Bone marrow (tissue), 2 donors: ENCODE data around the gene ZNF576.
"Not testable (repeated sequence)": the region's sequence is repeated elsewhere in the genome, so short reads cannot be mapped to it uniquely, and the experiment has no call there.

ENCODE experiments used
- DNase-seq, 2 donors: peaks; one replicate each; lab custom pipeline; 2025; lab: John Stamatoyannopoulos, UW

The ZNF576 gene

GRCh38 chr19:43575156-43575950, 21.0 kb upstream of the ZNF576 start, which contains the start of the genes PINLYP and XRCC1:
TSS of gene PINLYP (plus strand) at chr19:43575801. CDS start at chr19:43577192, 1,391 bp downstream.
TSS of gene XRCC1 (minus strand) at chr19:43575527. CDS start at chr19:43575458, 69 bp downstream.
- peak; percentile 80 to 99 for DNase-seq

- no peak for DNase-seq
Observed at GRCh38 chr19:43575955-43576878, 20.2 kb upstream of the ZNF576 start.

- no peak for DNase-seq
Observed at GRCh38 chr19:43578787-43579186, 17.6 kb upstream of the ZNF576 start.

- no peak for DNase-seq
Observed at GRCh38 chr19:43581467-43581866, 14.9 kb upstream of the ZNF576 start.

GRCh38 chr19:43582495-43582894, 13.9 kb upstream of the ZNF576 start:
- no peak for DNase-seq

GRCh38 chr19:43584484-43584883, 11.9 kb upstream of the ZNF576 start:
- DNase-seq: no peak

GRCh38 chr19:43586346-43586745, 10.0 kb upstream of the ZNF576 start:
- DNase-seq: no peak

- not testable (repeated sequence) for DNase-seq
Observed at GRCh38 chr19:43587029-43587428, 9.4 kb upstream of the ZNF576 start.

- DNase-seq: no peak
Observed at GRCh38 chr19:43589277-43589676, 7.1 kb upstream of the ZNF576 start.

GRCh38 chr19:43589678-43590077, 6.7 kb upstream of the ZNF576 start:
- no peak for DNase-seq

GRCh38 chr19:43591904-43592772, 4.3 kb upstream of the ZNF576 start:
- DNase-seq: no peak

- DNase-seq: no peak
Observed at GRCh38 chr19:43592800-43593350, 3.5 kb upstream of the ZNF576 start.

- no peak for DNase-seq
Observed at GRCh38 chr19:43594081-43594697, 2.2 kb upstream of the ZNF576 start.

- peak; percentile 42 to 72 for DNase-seq
Observed at GRCh38 chr19:43594710-43595604, 1.4 kb upstream of the ZNF576 start.

- no peak for DNase-seq
Observed at GRCh38 chr19:43595605-43595998, 793 bp upstream of the ZNF576 start.

- DNase-seq: no peak
Observed at GRCh38 chr19:43596842-43597461, 557 bp downstream of the ZNF576 start.

GRCh38 chr19:43597876-43598275, 1.5 kb downstream of the ZNF576 start:
- no peak for DNase-seq

- DNase-seq: no peak
Observed at GRCh38 chr19:43598445-43599240, 2.2 kb downstream of the ZNF576 start.
